Inflammatory macrophage treated with lipopolysaccharide for 4 hours (primary cell): ENCODE data around the gene PITPNB.

Source experiments
- DNase-seq: peaks from one replicate; pipeline ENCODE4 v3.0.0-alpha.2; 2020

Gene PITPNB

DNA sequence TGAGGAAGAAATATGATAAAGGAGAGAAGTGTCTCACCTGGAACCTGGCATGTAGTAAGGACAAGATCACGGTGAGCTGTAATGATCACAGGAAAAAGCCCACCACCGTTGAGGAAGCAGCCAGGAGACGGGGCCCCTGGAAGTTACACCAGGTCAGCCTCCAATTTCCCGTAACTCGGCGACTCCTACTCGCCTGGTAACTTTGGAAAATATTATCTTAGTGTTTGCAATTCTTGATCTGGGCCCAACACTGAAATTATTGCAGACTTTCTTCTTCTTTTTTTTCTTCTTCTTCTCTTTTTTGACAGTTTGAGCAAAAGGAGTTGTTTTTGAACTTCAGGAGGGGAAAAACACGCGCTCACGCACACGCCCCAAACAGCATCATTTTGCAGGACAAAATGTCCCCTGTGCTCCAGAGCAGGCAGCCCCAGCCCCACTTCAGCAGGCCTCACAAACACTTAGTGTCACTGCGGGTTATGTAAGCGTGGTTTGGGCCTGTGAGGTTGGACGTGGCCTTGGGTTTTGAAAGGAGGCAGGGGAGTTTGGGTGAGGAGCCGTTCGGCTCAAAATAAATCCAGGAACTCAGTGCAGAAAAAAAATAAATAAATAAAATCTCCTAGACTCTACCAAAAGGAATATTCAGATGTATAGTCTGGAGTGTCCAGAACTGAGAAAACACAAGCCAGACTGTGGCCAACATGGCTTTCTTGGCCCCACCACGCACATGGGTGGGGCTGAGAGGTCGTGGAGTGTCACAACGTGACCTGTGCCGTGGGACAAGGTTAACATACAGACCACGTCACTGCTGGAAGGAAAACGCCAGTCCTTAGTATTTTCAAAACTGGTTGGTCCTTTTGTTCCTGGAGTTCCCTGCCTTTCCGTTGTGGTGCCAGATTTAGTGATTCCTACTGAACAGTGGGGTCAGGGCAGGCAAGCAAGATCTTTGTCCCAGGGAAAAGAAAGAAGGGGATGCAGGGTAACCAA, 91.2 kb downstream of the PITPNB start:
- no peak for DNase-seq

DNA sequence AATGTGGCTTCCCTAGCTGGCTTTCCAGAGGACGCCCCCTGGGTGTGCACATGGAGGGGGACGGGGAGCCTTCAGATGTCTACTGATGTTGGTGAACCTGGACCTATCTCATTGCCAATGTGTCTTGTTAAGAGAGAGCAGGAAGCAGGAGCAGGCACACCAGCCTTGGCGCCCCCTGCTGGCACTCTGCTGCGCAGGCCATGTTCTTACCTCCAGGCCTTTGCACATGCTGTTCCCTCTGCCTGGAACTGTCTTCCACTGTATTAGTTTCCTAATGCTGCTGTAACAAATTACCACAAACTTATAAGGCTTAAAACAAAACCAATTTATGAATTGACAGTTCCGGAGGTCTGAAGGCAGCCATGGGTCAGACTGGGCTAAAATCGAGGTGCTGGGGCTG, 93.9 kb downstream of the PITPNB start:
- peak; percentile 17 for DNase-seq

DNA sequence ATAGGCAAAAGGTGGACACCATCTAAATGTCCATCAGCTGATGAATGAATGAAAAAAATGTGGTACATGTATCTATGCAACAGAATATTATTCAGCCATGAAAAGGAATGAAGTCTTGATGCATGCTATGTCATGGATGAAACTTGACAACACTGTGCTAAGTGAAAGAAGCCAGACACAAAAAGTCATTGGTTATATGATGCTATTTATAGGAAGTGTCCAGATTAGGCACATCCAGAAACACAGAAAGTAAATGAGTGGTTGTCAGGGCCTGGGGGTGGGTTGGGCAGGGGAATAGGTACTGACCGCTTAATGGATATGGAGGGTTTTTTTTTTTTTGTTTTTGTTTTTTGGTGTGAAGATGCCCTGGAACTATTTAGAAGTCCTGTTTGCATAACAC, 95.8 kb downstream of the PITPNB start:
- no peak for DNase-seq

GRCh38 chr22:27820896-27821866, 97.9 kb downstream of the PITPNB start:
- no peak for DNase-seq

DNA sequence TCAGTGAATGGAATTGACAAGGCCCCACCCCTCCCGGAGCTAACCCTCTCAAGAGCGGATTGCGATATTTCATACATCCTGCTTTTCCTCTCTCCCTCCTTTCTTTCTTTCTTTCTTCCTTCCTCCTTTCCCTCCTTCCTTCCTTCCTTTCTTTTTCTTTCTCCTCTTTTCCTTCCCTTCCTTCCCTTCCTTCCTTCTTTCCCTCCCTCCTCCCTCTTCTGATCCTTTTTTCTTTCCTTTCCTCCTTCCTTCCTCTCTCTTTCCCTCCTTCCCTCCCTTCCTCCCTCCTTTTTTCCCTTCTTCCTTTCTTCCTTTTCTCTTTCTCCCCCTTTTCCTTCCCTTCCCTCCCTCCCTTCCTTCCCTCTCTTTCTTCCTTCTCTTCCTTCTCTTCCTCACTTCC, 102.5 kb downstream of the PITPNB start:
- DNase-seq, result no peak

GRCh38 chr22:27815826-27816530, 103.1 kb downstream of the PITPNB start:
- no peak for DNase-seq

DNA sequence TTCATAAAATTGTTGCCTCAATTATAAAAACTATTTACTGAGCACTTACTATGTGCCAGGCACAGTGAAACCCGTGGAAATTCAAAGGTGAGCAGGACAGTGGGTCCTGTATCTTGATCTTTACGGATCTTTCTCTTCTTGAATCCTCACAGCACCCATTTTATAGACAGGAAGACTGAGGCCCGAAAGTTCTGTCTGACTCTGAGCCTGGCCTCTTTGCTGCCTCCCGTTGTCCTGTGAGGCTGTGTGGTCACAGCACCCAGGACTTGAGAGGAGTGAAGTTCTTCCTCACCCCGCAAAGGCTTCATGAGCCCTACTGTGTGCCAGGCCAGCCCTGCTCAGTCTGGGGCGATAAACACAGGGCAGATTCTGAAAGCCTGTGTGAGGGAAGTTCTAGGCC, 104.1 kb downstream of the PITPNB start:
- no peak for DNase-seq

- DNase-seq, result no peak
These were observed 107.3 kb downstream of the PITPNB start for GRCh38 chr22:27811778-27812177.

- DNase-seq, result no peak
These were observed 108.4 kb downstream of the PITPNB start for GRCh38 chr22:27810609-27811151.

GRCh38 chr22:27809700-27810608, 109.1 kb downstream of the PITPNB start:
- DNase-seq, result no peak

GRCh38 chr22:27809226-27809603, 109.8 kb downstream of the PITPNB start:
- no peak for DNase-seq

DNA sequence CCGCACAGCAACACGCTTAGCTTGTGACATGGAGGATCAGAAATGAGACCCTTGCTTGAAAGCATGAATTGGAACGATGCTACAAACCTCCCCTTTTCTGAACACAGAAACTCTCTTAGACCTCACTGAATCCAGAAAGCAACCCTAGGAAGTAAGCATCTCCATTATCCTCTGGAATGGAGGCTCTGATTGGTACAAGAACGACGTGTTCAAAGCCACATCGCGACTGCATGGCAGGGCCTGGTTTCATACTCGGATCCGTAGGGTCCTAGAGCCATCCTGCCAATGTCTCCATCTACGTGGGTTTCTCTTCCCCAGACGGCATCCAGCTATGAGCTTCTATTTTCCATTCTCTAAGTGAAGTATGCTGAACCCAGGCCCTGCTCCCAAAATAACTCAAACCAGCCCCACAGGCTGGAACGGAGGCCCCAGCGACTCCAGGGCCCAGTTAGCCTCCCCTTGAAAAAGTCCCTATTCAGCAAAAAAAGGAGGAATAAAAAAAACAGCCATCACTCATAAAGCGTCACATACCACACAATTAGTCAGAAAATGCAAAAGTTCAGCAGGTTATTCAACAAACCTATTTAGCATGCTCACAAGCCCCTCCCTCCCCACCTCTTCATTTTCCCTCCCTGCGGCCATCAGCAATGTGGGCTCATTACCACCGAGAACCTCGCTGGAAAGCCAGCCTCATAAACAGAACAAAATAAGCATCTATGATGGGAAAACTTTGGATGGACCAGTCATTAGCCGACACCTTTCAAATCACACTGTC, 110.4 kb downstream of the PITPNB start:
- no peak for DNase-seq

- DNase-seq, result no peak
These were observed 113.2 kb downstream of the PITPNB start for GRCh38 chr22:27805841-27806240.

GRCh38 chr22:27804470-27805297, 114.4 kb downstream of the PITPNB start:
- peak; percentile 71 for DNase-seq

GRCh38 chr22:27803841-27804415, 115.1 kb downstream of the PITPNB start:
- DNase-seq, result no peak

GRCh38 chr22:27802346-27803073, 116.5 kb downstream of the PITPNB start:
- no peak for DNase-seq
